Measurements from ENCODE around the gene BATF2. TPM values are rescaled to one million over a fixed set of nuclear protein-coding genes. Genes with fewer than 3 reads are reported as not detected.
A peak's percentile ranks its signal among the peaks of the same experiment; 100 is the strongest.

Gene BATF2
- total and polyA plus RNA-seq, 9 of the 15 experiments (the other 6 are each of a cell fraction or from before 2014, with no cell fraction given): 1.7 to 8.9 (median 6.4) TPM

GRCh38 chr11:65013888-65014725, 17.3 kb upstream of the BATF2 start, which contains the start of gene ARL2 (continued):
- TF ChIP-seq CHD7 (IDR thresholded peaks at IDR 0.05; ENCODE audit: low read depth, low read length) (no peak), NCOA2 (IDR thresholded peaks at IDR 0.05; ENCODE audit: partially characterized antibody in 2 of 2) (no peak), RUNX1 (IDR thresholded peaks at IDR 0.05; ENCODE audit: low read depth) (no peak), ZKSCAN3 (CRISPR knock-in tag; IDR thresholded peaks at IDR 0.05) (no peak), CXXC5 (CRISPR knock-in tag; IDR thresholded peaks at IDR 0.05) (peak; percentile 96), PCBP1 (IDR thresholded peaks at IDR 0.05; ENCODE audit: low read depth, low read length, poor library complexity, severe bottlenecking) (peak; percentile 29), MCM5 (IDR thresholded peaks at IDR 0.05; ENCODE audit: low read depth) (no peak), NR4A1 (CRISPR knock-in tag; IDR thresholded peaks at IDR 0.05) (peak; percentile 89; the same call in 1 of the 2 replicates), NR4A1 (tag; IDR thresholded peaks at IDR 0.05) (0 out of 2 replicates have a peak, but pooled peaks have one; percentile 22), SMC3 (conservative IDR thresholded peaks at IDR 0.05; ENCODE audit: insufficient read depth, low read depth, low read length) (peak; percentile 5; the same call in 1 of the 2 replicates), ELK1 (CRISPR knock-in tag; IDR thresholded peaks at IDR 0.05) (0 out of 2 replicates have a peak, but pooled peaks have one; percentile 63), RBM22 (IDR thresholded peaks at IDR 0.05; ENCODE audit: low read depth, low read length, poor library complexity, severe bottlenecking) (peak; percentile 79), NONO (IDR thresholded peaks at IDR 0.05; ENCODE audit: low read depth in 2 of 2, low read length in 1 of 2) (peak; percentile 67 to 95; a peak in 3 of 4 replicates), ZNF589 (CRISPR knock-in tag; IDR thresholded peaks at IDR 0.05; ENCODE audit: low read depth) (no peak)
